ENCODE measurements around the gene CADM3. TPM values are rescaled to one million over a fixed set of nuclear protein-coding genes. Genes with fewer than 3 reads are reported as not detected.
A peak's percentile ranks its signal among the peaks of the same experiment; 100 is the strongest.

The CADM3 gene
- total RNA-seq, 1 donor from 2014 or later = 18.2 TPM

- Histone ChIP-seq H3K27me3 (ENCODE audit: insufficient read depth, low read length) (no peaks in the 10 kb centered on the region), H3K27ac (ENCODE audit: low read depth, low read length) (no peak overlapping the region), H3K4me2 (ENCODE audit: low read length) (no peak overlapping the region), H3K9ac (ENCODE audit: low read length) (no peak overlapping the region), H3K36me3 (ENCODE audit: insufficient read depth, low read length) (no peaks in the 10 kb centered on the region), H2AFZ (ENCODE audit: low read depth, low read length) (no peak overlapping the region), H4K20me1 (ENCODE audit: insufficient read depth, low read length) (no peaks in the 10 kb centered on the region), H3K4me1 (ENCODE audit: insufficient read depth, low read length) (no peaks in the 10 kb centered on the region), H3K79me2 (ENCODE audit: insufficient read depth, low read length) (no peaks in the 10 kb centered on the region), H3K9me3 (ENCODE audit: insufficient read depth, low read depth, low read length) (peaks cover 7% of the 10 kb centered on the region), H3K4me3 (ENCODE audit: insufficient read depth, low read depth, low read length) (no peak overlapping the region)
- H3K4me3 Mint-ChIP-seq (ENCODE audit: unreplicated experiment) = no peak overlapping the region
- H3K9me3 Mint-ChIP-seq (ENCODE audit: unreplicated experiment) = peaks cover 7% of the 10 kb centered on the region
- no peaks in the 10 kb centered on the region for H3K27me3 Mint-ChIP-seq (ENCODE audit: low read depth, unreplicated experiment)
- peak overlapping the region; percentile 38 for H3K27ac Mint-ChIP-seq (ENCODE audit: unreplicated experiment)
- DNase-seq (ENCODE audit: low read depth) (no peak), FAIRE-seq (no peak)
- TF ChIP-seq EZH2 (IDR thresholded peaks at IDR 0.05; ENCODE audit: insufficient read depth, low read length) (no peak), CTCF (IDR thresholded peaks at IDR 0.05; ENCODE audit: insufficient read depth, low read depth, low read length) (no peak)
- no peaks in the 10 kb centered on the region for H3K36me3 Mint-ChIP-seq (ENCODE audit: low read depth, unreplicated experiment)
- peaks cover 2% of the 10 kb centered on the region for H3K4me1 Mint-ChIP-seq (ENCODE audit: low read depth, unreplicated experiment)
Measured at GRCh38 chr1:159247266-159247665, 75.9 kb downstream of the CADM3 start.

GRCh38 chr1:159248311-159248710 lies 76.9 kb downstream of the CADM3 start:
- FAIRE-seq (no peak), DNase-seq (ENCODE audit: low read depth) (no peak)
- H2AFZ ChIP-seq (ENCODE audit: low read depth, low read length) = no peak overlapping the region
- no peak overlapping the region for H3K9ac ChIP-seq (ENCODE audit: low read length)
- H3K9me3 ChIP-seq (ENCODE audit: insufficient read depth, low read depth, low read length) = peaks cover 7% of the 10 kb centered on the region
- no peak for TF ChIP-seq CTCF (IDR thresholded peaks at IDR 0.05; ENCODE audit: insufficient read depth, low read depth, low read length)
- no peak for TF ChIP-seq EZH2 (IDR thresholded peaks at IDR 0.05; ENCODE audit: insufficient read depth, low read length)
- no peaks in the 10 kb centered on the region for H3K36me3 ChIP-seq (ENCODE audit: insufficient read depth, low read length)
- no peak overlapping the region for H3K4me3 ChIP-seq (ENCODE audit: insufficient read depth, low read depth, low read length)
- Mint-ChIP-seq H3K9me3 (ENCODE audit: unreplicated experiment) (peaks cover 7% of the 10 kb centered on the region), H3K27ac (ENCODE audit: unreplicated experiment) (no peak overlapping the region), H3K27me3 (ENCODE audit: low read depth, unreplicated experiment) (no peaks in the 10 kb centered on the region), H3K36me3 (ENCODE audit: low read depth, unreplicated experiment) (no peaks in the 10 kb centered on the region), H3K4me1 (ENCODE audit: low read depth, unreplicated experiment) (peaks cover 2% of the 10 kb centered on the region), H3K4me3 (ENCODE audit: unreplicated experiment) (no peak overlapping the region)
- no peaks in the 10 kb centered on the region for H3K79me2 ChIP-seq (ENCODE audit: insufficient read depth, low read length)
- H4K20me1 ChIP-seq (ENCODE audit: insufficient read depth, low read length) = no peaks in the 10 kb centered on the region
- no peaks in the 10 kb centered on the region for H3K27me3 ChIP-seq (ENCODE audit: insufficient read depth, low read length)
- H3K4me2 ChIP-seq (ENCODE audit: low read length) = no peak overlapping the region
- no peaks in the 10 kb centered on the region for H3K4me1 ChIP-seq (ENCODE audit: insufficient read depth, low read length)
- H3K27ac ChIP-seq (ENCODE audit: low read depth, low read length) = no peak overlapping the region

GRCh38 chr1:159250638-159251216 lies 79.3 kb downstream of the CADM3 start:
- Mint-ChIP-seq H3K27me3 (ENCODE audit: low read depth, unreplicated experiment) (no peaks in the 10 kb centered on the region), H3K4me3 (ENCODE audit: unreplicated experiment) (no peak overlapping the region), H3K9me3 (ENCODE audit: unreplicated experiment) (peaks cover 9% of the 10 kb centered on the region), H3K36me3 (ENCODE audit: low read depth, unreplicated experiment) (no peaks in the 10 kb centered on the region), H3K27ac (ENCODE audit: unreplicated experiment) (no peak overlapping the region), H3K4me1 (ENCODE audit: low read depth, unreplicated experiment) (peaks cover 2% of the 10 kb centered on the region)
- TF ChIP-seq CTCF (IDR thresholded peaks at IDR 0.05; ENCODE audit: insufficient read depth, low read depth, low read length) (no peak), EZH2 (IDR thresholded peaks at IDR 0.05; ENCODE audit: insufficient read depth, low read length) (no peak)
- Histone ChIP-seq H3K36me3 (ENCODE audit: insufficient read depth, low read length) (no peaks in the 10 kb centered on the region), H4K20me1 (ENCODE audit: insufficient read depth, low read length) (no peaks in the 10 kb centered on the region), H3K79me2 (ENCODE audit: insufficient read depth, low read length) (no peaks in the 10 kb centered on the region), H3K9ac (ENCODE audit: low read length) (no peak overlapping the region), H3K4me3 (ENCODE audit: insufficient read depth, low read depth, low read length) (no peak overlapping the region), H3K9me3 (ENCODE audit: insufficient read depth, low read depth, low read length) (peaks cover 7% of the 10 kb centered on the region), H3K27ac (ENCODE audit: low read depth, low read length) (no peak overlapping the region), H3K27me3 (ENCODE audit: insufficient read depth, low read length) (no peaks in the 10 kb centered on the region), H2AFZ (ENCODE audit: low read depth, low read length) (no peak overlapping the region), H3K4me2 (ENCODE audit: low read length) (no peak overlapping the region), H3K4me1 (ENCODE audit: insufficient read depth, low read length) (no peaks in the 10 kb centered on the region)
- no peak for DNase-seq (ENCODE audit: low read depth)
- FAIRE-seq = no peak
